Mammary epithelial cell (primary cell): ENCODE results near the gene ANGPT4.

Source experiments
- EZH2 ChIP-seq: IDR thresholded peaks from 2 replicates; pipeline ENCODE4 v1.6.1; 2012; ENCODE audit warnings: low read length, inconsistent platforms, borderline replicate concordance
- TF ChIP-seq, protein P1 (sequence below), 2 donors: IDR thresholded peaks in 1 of 2; conservative IDR thresholded peaks in 1 of 2; 2 replicates each; pipeline ENCODE4 v1.5.1; 2011 to 2012; ENCODE audit warnings: inconsistent platforms in 2 of 2, low read length in 2 of 2, mild to moderate bottlenecking in 2 of 2, control low read depth in 1 of 2, low read depth in 1 of 2; ENCODE audit not compliant: insufficient read depth in 1 of 2; ENCODE audit errors: extremely low read depth in 1 of 2

GRCh38 chr20:828987-829386 lies 87.1 kb downstream of the ANGPT4 start:
- TF ChIP-seq EZH2: no peak
- TF ChIP-seq, protein P1, sequence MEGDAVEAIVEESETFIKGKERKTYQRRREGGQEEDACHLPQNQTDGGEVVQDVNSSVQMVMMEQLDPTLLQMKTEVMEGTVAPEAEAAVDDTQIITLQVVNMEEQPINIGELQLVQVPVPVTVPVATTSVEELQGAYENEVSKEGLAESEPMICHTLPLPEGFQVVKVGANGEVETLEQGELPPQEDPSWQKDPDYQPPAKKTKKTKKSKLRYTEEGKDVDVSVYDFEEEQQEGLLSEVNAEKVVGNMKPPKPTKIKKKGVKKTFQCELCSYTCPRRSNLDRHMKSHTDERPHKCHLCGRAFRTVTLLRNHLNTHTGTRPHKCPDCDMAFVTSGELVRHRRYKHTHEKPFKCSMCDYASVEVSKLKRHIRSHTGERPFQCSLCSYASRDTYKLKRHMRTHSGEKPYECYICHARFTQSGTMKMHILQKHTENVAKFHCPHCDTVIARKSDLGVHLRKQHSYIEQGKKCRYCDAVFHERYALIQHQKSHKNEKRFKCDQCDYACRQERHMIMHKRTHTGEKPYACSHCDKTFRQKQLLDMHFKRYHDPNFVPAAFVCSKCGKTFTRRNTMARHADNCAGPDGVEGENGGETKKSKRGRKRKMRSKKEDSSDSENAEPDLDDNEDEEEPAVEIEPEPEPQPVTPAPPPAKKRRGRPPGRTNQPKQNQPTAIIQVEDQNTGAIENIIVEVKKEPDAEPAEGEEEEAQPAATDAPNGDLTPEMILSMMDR (conservative IDR thresholded peaks at IDR 0.05 in 1 of 2, IDR thresholded peaks at IDR 0.05 in 1 of 2; ENCODE audit: extremely low read depth in 1 of 2, insufficient read depth in 1 of 2, low read depth in 1 of 2, low read length in 2 of 2): no peak
